Pons (tissue), 1 donor: ENCODE results near the gene PLCH2.
A peak's percentile ranks its signal among the peaks of the same experiment; 100 is the strongest.
"Not testable (repeated sequence)": the region's sequence is repeated elsewhere in the genome, so short reads cannot be mapped to it uniquely, and the experiment has no call there.

ENCODE experiments used
- DNase-seq: peaks from one replicate; pipeline ENCODE4 v3.0.0-alpha.2; 2016; ENCODE audit warnings: low spot score

Gene PLCH2

DNA sequence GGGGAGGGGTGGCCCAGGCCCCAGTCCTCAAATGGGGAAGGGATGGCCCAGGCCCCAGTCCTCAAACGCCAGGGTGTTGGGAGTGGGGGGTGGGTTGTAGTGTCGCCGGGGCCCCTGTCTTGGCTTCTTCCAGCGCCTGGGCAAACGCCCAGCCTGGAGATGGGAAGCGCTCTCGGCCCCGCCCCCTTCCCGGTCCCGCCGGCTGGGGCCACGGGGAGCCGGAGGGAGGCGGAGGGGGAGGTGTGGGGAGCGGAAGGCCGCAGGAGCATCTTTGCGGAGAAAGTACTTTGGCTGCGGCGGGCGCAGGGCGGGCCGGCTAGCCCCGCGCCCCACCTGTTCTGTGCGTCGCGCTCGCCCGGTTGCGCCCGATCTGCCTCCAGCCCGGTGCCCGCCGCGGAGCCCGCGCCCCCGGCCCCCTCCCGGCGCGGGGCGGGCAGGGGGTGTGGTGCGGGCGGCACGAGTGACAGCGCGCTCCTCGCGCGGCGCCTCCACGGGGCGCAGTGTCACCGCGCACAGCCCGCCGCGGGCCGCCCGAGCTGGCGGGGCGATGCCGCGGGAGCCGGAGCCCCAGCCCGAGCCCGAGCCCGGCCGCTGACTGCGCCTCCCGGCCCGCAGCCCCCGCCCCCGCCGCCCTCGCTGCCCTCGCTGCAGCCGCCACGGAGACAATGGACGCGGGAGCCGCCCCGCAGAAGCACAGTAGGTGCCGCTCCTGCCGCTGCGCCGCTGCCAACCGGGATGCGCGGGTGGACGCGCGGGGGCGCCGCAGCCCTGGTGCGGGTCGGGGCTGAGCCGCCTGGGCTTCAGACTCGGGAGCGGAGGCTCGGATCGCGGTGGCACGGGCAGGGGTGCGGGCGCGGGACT lies 32.6 kb upstream of the PLCH2 start:
- peak; percentile 49 for DNase-seq

DNA sequence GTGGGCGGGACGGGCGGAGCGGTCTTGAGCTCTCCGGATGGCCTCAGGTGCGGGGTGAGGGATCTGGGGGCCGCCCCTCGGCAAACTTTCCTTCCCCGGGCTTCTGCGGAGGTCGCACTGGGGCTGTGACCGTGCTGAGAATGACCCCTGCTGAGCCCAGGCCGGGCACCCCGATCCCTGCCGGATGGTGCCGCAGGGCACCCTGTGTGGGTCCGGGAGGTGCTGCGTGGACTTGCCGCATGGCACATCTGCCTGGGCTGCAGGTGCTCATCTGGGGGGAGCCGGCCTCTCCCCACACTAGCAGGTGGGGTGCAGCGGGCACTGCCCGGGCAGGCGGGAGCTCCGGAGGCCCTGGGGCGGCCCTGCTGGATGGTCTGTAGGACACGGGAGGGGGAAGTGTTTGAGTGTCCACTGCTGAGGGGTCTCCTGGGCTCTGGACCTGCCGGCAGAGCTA lies 31.9 kb upstream of the PLCH2 start:
- DNase-seq: no peak

DNA sequence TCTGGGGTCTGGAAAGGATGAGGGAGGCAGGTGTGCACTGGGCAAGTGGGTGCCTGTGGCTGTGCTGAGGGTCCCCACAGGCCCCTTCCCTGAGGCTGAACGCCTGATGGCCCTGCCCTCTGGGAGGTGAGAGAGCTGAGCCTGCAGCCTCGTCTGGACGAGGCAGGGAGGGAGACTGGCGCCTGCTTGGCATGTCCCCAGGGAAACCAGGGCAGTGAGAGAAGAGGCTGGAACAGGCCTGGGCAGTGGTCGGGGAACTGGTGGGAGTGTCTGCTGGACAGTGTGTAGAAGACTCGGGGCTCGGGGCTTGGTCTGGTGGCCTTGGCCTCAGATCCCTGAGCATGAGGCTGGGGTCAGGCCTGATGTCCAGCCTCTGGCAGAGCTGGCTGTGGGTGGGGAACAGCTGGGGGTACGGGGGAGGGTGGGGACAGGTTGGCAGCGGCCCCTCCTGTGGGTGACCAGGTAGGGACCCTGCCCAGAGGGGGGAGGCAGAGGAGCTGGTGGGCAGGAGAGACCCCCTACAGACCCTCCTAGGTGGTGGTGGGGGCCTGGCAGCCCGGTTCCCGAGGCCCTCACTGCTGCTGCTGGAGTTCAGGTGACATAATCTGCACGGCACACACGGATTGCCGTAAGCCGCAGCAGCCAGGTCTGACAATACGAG lies 30.8 kb upstream of the PLCH2 start:
- no peak for DNase-seq

DNA sequence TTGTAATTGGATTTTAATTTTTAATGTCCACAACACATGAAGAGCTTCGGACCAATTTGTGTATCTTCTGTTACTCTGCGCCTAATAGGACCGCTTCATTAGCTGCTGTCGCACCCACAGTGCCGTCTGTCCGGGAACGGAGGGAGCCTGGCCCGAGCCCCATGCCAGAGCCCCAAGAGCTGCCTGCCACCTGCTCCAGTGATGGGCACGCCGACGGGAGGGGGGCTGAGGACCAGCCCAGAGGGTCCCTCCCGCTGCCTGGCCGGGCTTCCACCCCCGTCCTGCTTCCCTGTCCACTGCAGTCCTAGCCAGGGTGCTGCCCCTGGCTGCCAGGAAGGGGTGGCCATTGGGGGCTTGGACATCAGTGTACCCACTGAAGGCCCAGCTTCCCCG lies 30.3 kb upstream of the PLCH2 start:
- no peak for DNase-seq

DNA sequence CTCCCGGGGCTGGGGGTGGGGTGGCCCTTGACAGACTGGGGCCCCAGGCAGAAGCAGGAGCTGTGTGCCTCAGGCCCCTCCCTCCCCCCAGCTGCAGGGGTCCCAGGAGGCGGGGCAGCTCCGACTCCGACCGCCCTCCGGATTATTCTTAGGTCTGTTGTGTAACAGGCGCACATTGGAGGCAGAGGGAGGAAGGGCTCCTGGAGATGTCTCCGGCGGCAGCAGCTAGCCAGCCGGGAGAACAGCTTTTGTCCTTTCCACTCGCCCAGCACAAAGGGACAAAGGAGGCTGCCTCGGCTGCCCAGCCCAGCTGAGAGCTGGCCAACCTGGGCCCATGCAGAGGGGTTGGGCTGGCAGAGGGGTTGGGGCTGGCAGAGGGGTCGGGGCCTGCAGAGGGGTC lies 29.7 kb upstream of the PLCH2 start:
- DNase-seq: peak; percentile 87

DNA sequence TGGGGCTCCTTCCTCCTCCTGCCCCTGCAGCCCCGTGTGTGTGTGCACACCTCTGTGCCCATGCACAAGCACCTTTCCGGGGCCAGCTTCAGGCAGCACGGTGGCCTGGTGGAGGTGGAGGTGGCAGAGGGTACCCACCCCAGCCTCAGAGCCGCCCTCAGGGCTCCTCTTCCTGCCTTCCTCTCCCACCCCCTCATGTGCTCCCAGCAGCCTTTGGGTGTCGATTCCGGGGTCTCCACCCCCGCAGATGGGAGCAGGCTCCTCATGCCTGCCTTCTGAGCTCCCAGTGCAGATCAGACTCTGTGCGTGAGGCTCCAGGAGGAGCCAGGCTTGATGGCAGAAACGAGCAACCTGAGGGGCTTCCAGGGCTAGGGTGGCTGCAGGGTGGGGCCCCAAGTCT lies 29.2 kb upstream of the PLCH2 start:
- DNase-seq: no peak

DNA sequence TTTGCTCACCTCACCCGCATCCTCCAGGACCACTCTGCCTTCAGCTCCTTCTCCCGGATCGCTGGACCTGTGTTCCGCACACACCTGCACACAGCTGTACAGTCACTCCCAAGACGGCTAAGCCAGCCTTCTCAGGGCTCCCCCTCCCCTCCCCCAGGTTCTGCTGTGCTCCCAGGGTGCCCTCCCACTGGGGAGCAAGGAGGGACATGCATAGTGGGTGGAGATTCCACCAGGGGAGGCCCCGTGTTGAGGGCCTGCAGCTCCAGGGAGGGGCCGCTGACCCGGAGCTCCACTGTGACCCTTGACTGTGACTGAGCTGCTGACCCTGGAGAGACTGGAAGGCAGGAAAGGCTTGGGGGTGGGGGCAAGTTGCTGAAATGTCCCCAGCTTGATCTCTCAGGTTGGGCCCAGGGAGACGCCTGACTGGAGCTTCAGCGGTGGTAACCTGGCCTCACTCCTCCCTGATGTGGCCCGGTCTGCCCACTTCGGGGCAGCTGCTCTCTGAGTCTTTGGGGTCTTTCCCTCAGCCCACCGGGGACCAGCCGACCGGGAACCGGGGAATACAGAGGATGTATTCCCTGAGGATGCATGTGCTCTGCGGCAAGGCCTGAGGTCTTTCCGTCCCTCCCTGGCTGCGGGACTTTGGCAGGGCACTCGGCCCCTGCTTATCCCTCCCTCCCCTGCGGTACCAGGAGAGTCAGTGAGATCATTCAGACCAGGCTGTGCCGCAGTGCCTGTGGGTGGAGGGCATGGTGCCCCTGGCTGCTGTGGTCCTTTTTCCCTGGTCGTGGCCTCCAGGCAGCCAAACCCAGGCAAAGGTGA lies 28.6 kb upstream of the PLCH2 start:
- DNase-seq: peak; percentile 35

DNA sequence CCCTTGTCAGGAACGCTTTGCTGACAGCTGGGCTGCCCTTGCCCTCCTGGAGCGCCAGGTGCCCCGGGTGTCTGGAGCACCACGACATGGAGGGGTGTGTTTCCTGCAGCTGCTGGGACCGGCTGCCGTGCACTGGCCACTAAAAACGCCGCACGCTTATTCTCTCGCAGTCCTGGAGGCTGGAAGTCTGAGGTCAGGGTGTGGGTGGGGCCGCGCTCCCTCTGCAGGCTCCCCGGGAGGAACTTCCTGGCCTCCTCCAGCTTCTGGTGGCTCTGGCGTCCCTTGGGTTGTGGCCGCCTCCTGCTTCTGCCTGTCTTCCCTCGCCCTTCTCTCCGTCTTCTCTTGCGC lies 28.0 kb upstream of the PLCH2 start:
- DNase-seq: no peak

DNA sequence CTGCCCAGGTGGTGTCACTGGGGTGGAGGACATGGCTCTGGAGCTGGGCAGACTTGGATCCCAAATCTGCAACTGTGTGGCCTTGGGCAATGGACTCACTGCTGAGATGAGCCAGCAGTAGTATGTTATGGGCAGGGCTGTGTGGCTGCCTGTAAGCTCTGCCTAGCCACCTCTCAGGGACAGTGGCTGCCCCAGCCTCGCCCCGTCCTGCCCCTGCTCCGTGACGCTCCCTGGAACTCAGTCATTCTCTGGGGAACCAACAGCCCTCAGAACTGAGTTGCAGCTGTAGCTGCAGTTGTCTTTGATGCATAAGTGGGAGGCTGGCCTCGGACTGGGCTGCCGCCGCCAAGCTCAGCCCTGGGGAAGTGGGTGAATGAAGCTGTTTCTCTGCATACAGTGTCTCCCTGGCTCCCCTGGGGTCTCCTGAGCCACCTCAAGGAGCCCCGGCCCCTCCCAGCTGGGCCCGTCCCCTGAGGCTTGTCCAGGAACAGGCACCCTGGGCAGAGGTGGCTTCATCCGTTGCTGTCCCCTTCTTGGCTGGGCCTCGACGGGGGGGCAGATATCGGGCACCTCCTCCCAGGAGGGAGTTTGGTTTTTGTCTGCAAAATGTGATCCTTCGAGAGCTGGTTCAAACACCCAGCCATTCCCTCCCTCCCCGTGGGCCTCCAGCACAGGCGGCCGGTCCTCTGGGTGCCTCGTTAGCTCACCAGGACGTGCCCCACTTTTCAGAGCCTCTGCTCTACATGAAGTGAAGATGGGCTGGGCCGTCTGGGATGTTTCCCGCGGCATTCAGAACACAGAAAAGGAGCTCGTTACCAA lies 26.2 kb upstream of the PLCH2 start:
- peak; percentile 80 for DNase-seq

DNA sequence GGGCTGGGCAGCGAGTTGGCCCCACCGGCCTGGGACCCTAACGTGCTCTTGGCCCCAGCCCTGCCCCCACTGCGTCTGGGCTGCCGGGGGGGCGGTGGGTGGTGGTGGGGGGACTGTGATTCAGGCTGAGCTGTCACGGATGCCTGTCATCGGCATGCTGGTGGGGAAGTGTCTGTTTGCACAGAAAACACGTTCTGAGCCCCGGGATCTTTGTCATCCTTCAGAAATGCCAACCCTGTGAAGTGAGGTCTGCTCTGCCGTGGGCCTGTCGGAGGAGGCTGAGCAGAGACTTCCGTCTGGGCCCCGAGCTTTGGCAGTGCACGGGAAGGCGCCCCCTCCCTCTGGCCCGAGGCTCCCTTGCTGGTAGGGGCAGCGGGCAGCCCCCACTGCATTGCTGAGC lies 24.3 kb upstream of the PLCH2 start:
- no peak for DNase-seq

DNA sequence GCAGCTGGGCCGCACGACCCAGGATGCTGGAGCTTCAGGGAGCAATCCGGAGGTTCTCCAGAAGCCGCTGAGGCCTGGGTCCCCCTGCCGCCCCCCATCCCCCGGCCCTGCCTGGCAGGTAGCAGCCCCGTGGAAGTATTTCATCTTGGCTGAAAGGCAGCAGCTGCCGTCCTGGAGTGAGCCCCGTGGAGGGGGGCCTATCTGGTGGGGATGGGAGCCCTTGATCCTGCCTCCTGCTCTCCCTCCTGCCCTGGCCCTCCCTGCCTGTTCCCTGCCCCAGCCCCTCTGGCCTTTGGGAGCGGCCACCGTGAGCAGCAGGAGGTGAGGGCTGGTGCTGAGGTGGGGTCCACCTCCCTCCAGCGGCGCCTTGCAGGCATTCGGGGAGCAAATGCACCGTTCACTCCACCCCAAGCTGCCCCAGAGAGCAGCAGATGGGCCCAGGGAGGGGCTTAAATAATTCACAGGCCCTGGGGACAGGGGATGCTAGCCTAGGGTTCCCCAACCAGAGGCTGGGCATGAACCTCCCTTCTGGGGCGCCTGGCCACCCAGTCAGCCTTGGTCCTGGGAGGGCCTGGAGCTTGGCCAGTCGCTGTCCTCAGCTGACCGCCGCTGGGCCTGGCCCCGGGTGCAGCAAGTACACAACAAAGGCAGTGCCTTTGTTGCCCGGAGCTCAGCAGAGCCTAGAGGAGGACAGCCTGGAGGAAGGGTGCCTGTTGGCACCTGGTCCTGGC lies 23.7 kb upstream of the PLCH2 start:
- peak; percentile 92 for DNase-seq

DNA sequence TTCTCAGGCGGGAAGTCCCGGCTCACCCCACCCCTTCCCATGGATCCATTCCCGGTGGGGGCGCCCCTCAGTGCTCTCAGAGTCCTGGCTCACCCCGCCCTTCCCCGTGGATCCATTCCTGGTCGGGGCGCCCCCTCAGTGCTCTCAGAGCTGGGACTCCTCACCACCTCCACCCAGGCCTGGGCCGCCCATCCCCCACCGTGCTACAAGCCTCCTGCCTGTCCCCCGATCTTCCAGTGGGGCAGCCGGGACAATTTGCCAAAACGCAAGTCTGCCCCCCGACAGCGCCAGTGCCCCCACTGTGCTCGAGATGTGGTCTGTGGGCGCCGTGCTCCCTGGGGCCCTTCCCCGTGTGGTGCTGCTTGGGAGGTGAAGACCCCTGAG lies 23.2 kb upstream of the PLCH2 start:
- no peak for DNase-seq

DNA sequence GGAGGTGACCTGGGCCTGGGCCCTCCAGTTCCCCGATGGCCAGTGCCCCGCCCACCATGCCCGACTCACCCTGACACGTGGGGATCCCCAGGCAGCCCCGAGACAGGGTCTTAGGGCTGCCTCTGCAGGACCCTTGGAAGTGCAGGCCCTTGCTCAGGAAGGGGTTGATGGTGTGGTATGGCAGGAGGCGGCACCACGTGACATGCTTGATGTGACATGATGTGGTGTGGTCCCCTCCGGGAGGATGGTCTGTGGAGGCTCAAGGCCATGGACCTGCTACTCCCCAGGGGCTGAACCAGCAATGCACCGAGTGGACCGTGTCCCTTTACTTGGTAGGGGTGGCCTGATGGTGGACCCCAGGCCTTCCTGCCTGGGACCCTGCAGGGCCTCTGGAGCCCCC lies 21.9 kb upstream of the PLCH2 start:
- DNase-seq: no peak

DNA sequence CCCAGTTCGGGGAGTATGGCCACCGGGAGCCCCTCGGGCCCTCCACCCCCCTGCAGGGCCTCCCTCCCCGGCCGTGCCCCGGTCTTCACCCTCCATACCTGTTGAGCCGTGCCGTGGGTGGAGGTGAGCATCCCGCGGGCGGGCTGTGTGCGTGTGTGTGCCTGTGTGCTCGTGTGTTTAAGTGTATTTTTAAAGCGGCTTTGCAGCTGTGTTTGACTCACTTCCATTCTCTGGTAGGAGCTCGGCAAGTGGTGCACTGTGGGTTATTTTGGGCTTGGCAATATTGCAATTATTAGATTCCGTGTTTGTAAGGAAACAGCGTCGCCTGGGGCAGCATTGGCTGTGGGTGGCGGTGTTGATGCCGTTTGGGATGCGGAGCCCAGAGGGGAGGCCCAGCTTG lies 20.3 kb upstream of the PLCH2 start:
- DNase-seq: no peak

DNA sequence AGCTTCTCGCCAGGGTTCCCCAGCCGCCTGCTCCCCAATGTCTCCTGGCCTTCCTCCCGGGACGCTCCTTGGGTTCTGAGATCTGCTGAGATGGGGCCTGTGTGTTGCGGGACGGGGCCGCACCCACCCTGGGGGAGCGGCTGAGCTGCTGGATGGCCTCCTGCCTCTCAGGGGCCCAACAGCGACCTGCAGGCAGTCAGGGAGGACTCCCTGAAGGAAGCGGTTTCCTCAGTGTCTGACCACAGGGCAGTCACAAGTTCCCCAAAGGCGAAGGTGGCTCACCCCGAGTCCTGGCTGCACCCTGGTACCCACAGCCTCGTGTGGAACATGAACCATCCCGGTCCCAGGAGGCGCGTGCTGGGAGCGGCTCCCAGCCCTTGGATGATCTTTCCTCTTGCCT lies 18.6 kb upstream of the PLCH2 start:
- DNase-seq: no peak

DNA sequence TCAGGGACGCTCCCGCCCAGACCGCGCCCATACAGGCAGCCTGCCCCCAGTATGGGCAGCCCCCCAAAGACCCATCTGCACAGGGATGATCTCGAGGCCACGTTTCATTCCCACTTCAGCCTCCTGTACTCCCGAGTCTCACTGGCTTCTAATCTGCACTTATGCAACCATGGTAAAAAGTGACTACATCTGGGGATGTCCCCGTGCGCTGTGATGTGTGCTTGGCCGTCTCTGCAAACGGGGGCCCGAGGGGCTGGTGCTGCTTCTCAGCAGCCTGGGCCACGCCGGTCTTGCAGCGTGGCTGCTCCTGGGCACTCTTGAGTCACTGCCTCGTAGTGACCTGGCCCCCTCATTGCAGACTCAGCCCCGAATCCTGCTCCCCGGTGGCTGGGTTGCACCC lies 17.4 kb upstream of the PLCH2 start:
- DNase-seq: no peak

DNA sequence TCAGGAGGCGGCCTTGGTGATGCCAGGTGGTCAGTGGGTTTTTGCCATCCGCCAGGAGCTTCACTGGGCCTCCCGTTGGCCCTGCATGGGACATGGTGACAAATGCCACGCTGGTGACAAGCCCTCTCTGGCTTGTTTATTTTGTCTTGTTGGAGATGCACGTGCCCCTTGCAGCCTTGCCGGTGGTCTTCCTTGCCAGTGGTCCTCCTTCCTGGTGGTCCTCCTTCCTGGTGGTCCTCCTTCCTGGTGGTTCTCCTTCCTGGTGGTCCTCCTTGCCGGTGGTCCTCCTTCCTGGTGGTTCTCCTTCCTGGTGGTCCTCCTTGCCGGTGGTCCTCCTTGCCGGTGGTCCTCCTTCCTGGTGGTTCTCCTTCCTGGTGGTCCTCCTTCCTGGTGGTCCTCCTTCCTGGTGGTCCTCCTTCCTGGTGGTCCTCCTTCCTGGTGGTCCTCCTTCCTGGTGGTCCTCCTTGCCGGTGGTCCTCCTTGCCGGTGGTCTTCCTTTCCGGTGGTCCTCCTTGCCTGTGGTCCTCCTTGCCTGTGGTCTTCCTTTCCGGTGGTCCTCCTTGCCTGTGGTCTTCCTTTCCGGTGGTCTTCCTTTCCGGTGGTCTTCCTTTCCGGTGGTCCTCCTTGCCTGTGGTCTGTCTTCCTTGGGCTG lies 16.9 kb upstream of the PLCH2 start:
- not testable (repeated sequence) for DNase-seq

DNA sequence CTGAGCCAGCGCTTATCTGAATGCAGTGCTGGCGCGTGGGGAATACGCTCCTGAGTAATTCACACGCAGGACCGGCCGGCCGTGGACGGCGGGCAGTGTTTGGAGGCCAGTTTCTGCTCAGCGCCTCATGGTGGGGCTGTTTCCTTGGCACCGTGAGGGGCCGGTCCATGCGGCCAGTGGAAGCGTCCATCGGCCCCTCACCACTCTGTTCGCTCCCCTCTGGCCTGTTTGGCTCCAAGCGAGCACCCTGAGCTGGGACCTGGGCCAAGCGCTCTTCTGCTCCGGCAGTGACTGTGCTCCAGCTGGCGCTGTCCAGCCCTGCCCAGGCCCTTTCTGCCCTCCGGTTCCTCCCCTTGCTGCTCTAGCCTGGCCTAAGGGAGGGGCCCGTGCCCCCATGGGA lies 16.3 kb upstream of the PLCH2 start:
- peak; percentile 89 for DNase-seq

DNA sequence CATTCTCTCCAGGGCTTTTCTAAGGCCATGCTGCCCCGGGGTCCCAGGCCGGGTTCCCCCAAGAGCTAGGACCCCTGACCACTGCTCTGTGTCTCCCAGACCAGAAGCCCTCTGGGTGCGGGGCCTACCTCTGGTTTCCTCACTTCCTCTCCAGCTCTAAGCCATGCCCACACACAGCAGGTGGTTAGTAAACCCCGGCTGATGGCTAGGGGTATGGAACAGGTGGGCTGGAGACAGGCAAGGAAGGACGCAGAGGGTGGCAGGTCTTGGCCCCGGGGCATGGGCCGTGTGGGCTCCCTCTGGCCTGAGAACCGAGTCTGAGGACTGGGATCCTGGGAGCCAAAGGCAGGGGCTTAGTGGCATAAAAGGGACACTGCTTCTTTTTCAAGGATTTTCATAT lies 15.9 kb upstream of the PLCH2 start:
- DNase-seq: no peak

DNA sequence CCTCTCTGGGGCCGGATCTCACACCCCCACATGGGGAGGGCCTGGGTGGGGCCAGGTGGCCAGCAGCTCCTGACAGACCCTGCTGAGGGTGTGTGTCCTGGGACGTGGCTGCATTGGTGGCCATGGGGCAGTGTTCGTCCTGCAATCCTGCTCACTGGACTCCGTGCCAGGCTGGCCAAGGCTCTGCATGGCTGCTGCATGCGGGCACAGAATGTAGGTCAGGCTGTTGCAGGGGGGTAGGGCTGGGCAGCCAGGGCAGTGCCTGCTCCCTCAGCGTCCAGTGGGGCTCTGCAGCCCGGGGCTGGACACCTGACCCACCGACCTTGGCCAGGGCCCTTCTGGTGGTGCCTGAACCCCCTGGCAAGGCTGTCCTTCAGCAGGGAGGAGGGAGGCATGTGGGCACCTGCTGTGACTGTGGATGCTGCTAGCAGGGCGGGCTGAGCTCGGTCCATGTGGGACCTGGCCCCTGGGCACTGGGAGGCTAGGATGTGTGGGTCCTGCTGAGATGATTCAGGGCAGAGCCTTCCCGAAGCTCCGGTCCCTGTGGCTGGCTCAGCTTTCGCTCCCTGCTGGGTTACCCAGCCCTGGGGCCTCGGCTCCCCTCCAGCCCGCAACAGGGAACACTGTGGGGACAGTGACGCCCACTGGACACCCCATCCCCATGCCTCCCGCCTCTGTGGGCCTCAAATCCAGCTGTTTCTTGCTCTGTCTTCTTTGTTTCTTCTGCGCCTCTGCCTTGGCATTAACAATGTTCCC lies 14.9 kb upstream of the PLCH2 start:
- no peak for DNase-seq
